Stimulated activated CD8-positive, alpha-beta memory T cell treated with anti-CD3 and anti-CD28 coated beads, Interleukin-2, amount 100 ng/mL, for 1 hour (primary cell): ENCODE results near the gene CTTNBP2NL.

Experiments used
- DNase-seq, 2 donors: peaks; one replicate each; pipeline ENCODE4 v3.0.0-alpha.2; 2020; ENCODE audit warnings: low read depth in 2 of 2

Gene CTTNBP2NL

GRCh38 chr1:112395821-112396652 is at the start of gene CTTNBP2NL:
CTTNBP2NL (plus strand) TSS chr1:112396214; CDS start chr1:112416166, 19,952 bp downstream.
- DNase-seq = peak; percentile 53 to 66

- no peak for DNase-seq
Measured at GRCh38 chr1:112346801-112347350, 49.1 kb upstream of the CTTNBP2NL start.

- DNase-seq = no peak
Measured at GRCh38 chr1:112356765-112357164, 39.2 kb upstream of the CTTNBP2NL start.

- DNase-seq = no peak
Measured at GRCh38 chr1:112357467-112357866, 38.5 kb upstream of the CTTNBP2NL start.

GRCh38 chr1:112358061-112358770 is 37.8 kb upstream of the CTTNBP2NL start:
- DNase-seq = no peak

GRCh38 chr1:112358798-112359408 is 37.1 kb upstream of the CTTNBP2NL start:
- DNase-seq = no peak

GRCh38 chr1:112359961-112360767 is 35.9 kb upstream of the CTTNBP2NL start:
- DNase-seq = no peak

- DNase-seq = no peak
Measured at GRCh38 chr1:112363636-112364035, 32.4 kb upstream of the CTTNBP2NL start.

- DNase-seq = no peak
Measured at GRCh38 chr1:112368198-112368597, 27.8 kb upstream of the CTTNBP2NL start.

- DNase-seq = peak; percentile 58 to 65
Measured at GRCh38 chr1:112369392-112370285, 26.4 kb upstream of the CTTNBP2NL start.

GRCh38 chr1:112370996-112371395 is 25.0 kb upstream of the CTTNBP2NL start:
- DNase-seq = no peak

- DNase-seq = no peak
Measured at GRCh38 chr1:112371775-112372174, 24.2 kb upstream of the CTTNBP2NL start.

- no peak for DNase-seq
Measured at GRCh38 chr1:112373806-112374205, 22.2 kb upstream of the CTTNBP2NL start.

- no peak for DNase-seq
Measured at GRCh38 chr1:112375701-112376100, 20.3 kb upstream of the CTTNBP2NL start.

- DNase-seq = no peak
Measured at GRCh38 chr1:112380356-112380755, 15.7 kb upstream of the CTTNBP2NL start.

GRCh38 chr1:112381324-112382076 is 14.5 kb upstream of the CTTNBP2NL start:
- DNase-seq = no peak

GRCh38 chr1:112383759-112384370 is 12.1 kb upstream of the CTTNBP2NL start:
- no peak for DNase-seq

- no peak for DNase-seq
Measured at GRCh38 chr1:112386024-112386723, 9.8 kb upstream of the CTTNBP2NL start.
